Fibroblast of lung (primary cell): Measurements from ENCODE around the gene MS4A6E. TPM values are rescaled to one million over a fixed set of nuclear protein-coding genes. Genes with fewer than 3 reads are reported as not detected.

ENCODE experiments used
- DNase-seq, 2 donors: peaks; one replicate each; pipeline versions ENCODE4 v3.0.0 to v3.0.0-alpha.2; 2010; ENCODE audit warnings: low read depth in 2 of 2
- H2AFZ ChIP-seq: 2 replicates; pipeline ENCODE4 v1.5.1; 2012; ENCODE audit warnings: low read length, control low read depth, inconsistent platforms
- H3K27ac ChIP-seq: 2 replicates; pipeline ENCODE4 v1.5.1; 2011; ENCODE audit warnings: low read length, control low read depth; ENCODE audit not compliant: insufficient read depth
- H3K27me3 ChIP-seq: 2 replicates; pipeline ENCODE4 v1.5.1; 2011; ENCODE audit warnings: mild to moderate bottlenecking, low read length; ENCODE audit not compliant: control insufficient read depth, insufficient read depth
- H3K36me3 ChIP-seq: 2 replicates; pipeline ENCODE4 v1.5.1; 2011; ENCODE audit warnings: low read length; ENCODE audit not compliant: control insufficient read depth, insufficient read depth
- H3K4me1 ChIP-seq: 2 replicates; pipeline ENCODE4 v1.5.1; 2011; ENCODE audit warnings: low read length; ENCODE audit not compliant: control insufficient read depth, insufficient read depth; ENCODE audit errors: extremely low read depth
- H3K4me2 ChIP-seq: 2 replicates; pipeline ENCODE4 v1.5.1; 2011; ENCODE audit warnings: low read length, control low read depth; ENCODE audit not compliant: insufficient read depth; ENCODE audit errors: extremely low read depth
- H3K4me3 ChIP-seq, 4 experiments: fragments of 200-600 bp in 1 of 4; sonication (generic) in 1 of 4; replicated peaks in 1 of 4; 2 replicates each; pipeline ENCODE4 v1.5.1; 2011 to 2016; ENCODE audit warnings: low read length in 4 of 4, low read depth in 3 of 4, mild to moderate bottlenecking in 3 of 4, control low read depth in 2 of 4, inconsistent platforms in 1 of 4, mixed read lengths in 1 of 4; ENCODE audit not compliant: insufficient read depth in 1 of 4; ENCODE audit errors: control extremely low read depth in 1 of 4
- H3K79me2 ChIP-seq: 2 replicates; pipeline ENCODE4 v1.5.1; 2012; ENCODE audit warnings: mild to moderate bottlenecking, low read length, inconsistent platforms; ENCODE audit not compliant: control insufficient read depth, insufficient read depth
- H3K9ac ChIP-seq: 2 replicates; pipeline ENCODE4 v1.5.1; 2011; ENCODE audit warnings: mild to moderate bottlenecking, low read length, control low read depth; ENCODE audit not compliant: insufficient read depth
- H3K9me3 ChIP-seq: 2 replicates; pipeline ENCODE4 v1.5.1; 2012; ENCODE audit warnings: low read depth, low read length; ENCODE audit not compliant: control insufficient read depth, insufficient read depth
- H4K20me1 ChIP-seq: 2 replicates; pipeline ENCODE4 v1.5.1; 2011; ENCODE audit warnings: low read length; ENCODE audit not compliant: control insufficient read depth, insufficient read depth; ENCODE audit errors: extremely low read depth
- EZH2 ChIP-seq: IDR thresholded peaks from 2 replicates; pipeline ENCODE4 v1.5.1; 2012; ENCODE audit warnings: low read length, control low read depth, mild to moderate bottlenecking; ENCODE audit errors: missing control alignments
- polyA plus RNA-seq, 2 donors: library from polyadenylated mRNA; depleted of rRNA in 1 of 2; stranded (reverse) in 1 of 2; unstranded in 1 of 2; fragments of >200 nt; gene quantifications; 2 replicates each; pipeline ENCODE4 v1.2.1, GENCODE V29; 2011 to 2012; ENCODE audit warnings: missing spikeins in 1 of 2
- total RNA-seq: library from RNA; depleted of rRNA; stranded (reverse); fragments of >200 nt; gene quantifications from 2 replicates; pipeline ENCODE4 v1.2.1, GENCODE V29; 2014
- TF ChIP-seq, protein P1 (sequence below), 2 donors: IDR thresholded peaks in 1 of 2; conservative IDR thresholded peaks in 1 of 2; 1 replicate in 1 of 2; 2 replicates in 1 of 2; pipeline ENCODE4 v1.5.1; 2011 to 2012; ENCODE audit warnings: low read length in 2 of 2, control low read depth in 1 of 2, inconsistent platforms in 1 of 2, low read depth in 1 of 2, mild to moderate bottlenecking in 1 of 2

MS4A6E gene
- total and polyA plus RNA-seq, 2 donors (not counting 1 experiment from before 2014, with no cell fraction given), result not detected

DNA sequence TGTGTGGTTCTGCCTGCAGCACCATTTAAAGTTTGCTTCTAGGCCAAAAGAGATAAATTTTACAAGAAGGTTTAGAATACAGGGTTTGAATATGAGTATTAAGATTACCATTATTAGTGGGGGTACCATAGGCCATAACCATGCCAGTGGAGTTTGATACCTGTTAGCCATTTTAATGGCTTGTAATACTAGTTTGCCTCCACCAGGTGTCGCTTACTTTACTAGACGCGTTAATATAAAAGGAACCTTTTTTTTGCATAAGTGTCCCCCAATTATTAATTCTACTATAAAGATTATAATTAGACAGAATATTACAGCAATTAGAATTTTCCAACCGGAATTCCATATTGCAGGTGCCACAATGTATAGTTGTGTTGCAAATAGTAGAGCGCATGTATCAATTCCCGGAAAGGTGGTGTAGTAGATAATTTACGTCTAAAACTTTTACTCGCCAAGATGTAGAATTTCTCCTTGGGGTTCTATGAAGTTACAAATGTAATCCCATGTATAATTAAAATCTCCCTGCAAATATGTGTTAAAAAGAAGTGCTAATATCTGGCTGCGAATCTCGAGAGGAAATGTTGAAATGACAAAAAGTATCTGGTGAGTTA lies 16.1 kb downstream of the MS4A6E start:
- no peaks in the 10 kb centered on the region for H3K79me2 ChIP-seq
- H3K27ac ChIP-seq, result no peak overlapping the region
- DNase-seq, result peak in 1 of 2 donors; percentile 0
- H3K9ac ChIP-seq, result no peak overlapping the region
- H3K27me3 ChIP-seq, result no peaks in the 10 kb centered on the region
- no peak overlapping the region for H3K4me3 ChIP-seq
- no peak overlapping the region for H3K4me2 ChIP-seq
- no peaks in the 10 kb centered on the region for H3K9me3 ChIP-seq
- no peak for TF ChIP-seq EZH2
- TF ChIP-seq, protein P1, sequence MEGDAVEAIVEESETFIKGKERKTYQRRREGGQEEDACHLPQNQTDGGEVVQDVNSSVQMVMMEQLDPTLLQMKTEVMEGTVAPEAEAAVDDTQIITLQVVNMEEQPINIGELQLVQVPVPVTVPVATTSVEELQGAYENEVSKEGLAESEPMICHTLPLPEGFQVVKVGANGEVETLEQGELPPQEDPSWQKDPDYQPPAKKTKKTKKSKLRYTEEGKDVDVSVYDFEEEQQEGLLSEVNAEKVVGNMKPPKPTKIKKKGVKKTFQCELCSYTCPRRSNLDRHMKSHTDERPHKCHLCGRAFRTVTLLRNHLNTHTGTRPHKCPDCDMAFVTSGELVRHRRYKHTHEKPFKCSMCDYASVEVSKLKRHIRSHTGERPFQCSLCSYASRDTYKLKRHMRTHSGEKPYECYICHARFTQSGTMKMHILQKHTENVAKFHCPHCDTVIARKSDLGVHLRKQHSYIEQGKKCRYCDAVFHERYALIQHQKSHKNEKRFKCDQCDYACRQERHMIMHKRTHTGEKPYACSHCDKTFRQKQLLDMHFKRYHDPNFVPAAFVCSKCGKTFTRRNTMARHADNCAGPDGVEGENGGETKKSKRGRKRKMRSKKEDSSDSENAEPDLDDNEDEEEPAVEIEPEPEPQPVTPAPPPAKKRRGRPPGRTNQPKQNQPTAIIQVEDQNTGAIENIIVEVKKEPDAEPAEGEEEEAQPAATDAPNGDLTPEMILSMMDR (conservative IDR thresholded peaks at IDR 0.05 in 1 of 2, IDR thresholded peaks at IDR 0.05 in 1 of 2; ENCODE audit: low read depth in 1 of 2, low read length in 2 of 2), result peak; percentile 27 to 30
- no peaks in the 10 kb centered on the region for H3K4me1 ChIP-seq
- H4K20me1 ChIP-seq, result no peaks in the 10 kb centered on the region
- H2AFZ ChIP-seq, result no peak overlapping the region
- H3K36me3 ChIP-seq, result no peaks in the 10 kb centered on the region

DNA sequence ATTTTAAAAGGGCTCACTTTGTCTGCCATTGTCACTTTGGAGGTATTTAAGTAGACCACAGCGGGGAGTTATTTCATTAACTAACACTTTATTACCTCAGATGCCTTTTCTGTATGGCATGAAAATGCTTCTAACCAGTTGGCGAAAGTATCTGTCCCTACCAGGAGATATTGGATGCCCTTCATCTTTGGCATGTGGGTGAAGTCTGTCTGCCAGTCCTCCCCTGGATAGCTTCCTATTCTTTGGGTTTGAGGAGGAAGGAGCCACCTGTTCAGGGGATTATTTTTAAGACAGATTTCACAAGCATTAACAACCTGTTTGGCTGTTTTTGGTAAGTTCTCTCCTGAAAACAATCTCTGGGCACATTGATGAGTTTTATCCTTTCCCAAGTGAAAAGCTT lies 17.1 kb downstream of the MS4A6E start:
- Histone ChIP-seq H3K27ac (no peak overlapping the region), H3K4me3 (no peak overlapping the region), H3K9me3 (no peaks in the 10 kb centered on the region), H3K27me3 (no peaks in the 10 kb centered on the region), H3K79me2 (no peaks in the 10 kb centered on the region), H3K9ac (no peak overlapping the region), H3K4me2 (no peak overlapping the region), H3K4me1 (no peaks in the 10 kb centered on the region), H4K20me1 (no peaks in the 10 kb centered on the region), H2AFZ (no peak overlapping the region), H3K36me3 (no peaks in the 10 kb centered on the region)
- no peak for DNase-seq
- TF ChIP-seq, protein P1 (conservative IDR thresholded peaks at IDR 0.05 in 1 of 2, IDR thresholded peaks at IDR 0.05 in 1 of 2; ENCODE audit: low read depth in 1 of 2, low read length in 2 of 2), result no peak
- no peak for TF ChIP-seq EZH2

DNA sequence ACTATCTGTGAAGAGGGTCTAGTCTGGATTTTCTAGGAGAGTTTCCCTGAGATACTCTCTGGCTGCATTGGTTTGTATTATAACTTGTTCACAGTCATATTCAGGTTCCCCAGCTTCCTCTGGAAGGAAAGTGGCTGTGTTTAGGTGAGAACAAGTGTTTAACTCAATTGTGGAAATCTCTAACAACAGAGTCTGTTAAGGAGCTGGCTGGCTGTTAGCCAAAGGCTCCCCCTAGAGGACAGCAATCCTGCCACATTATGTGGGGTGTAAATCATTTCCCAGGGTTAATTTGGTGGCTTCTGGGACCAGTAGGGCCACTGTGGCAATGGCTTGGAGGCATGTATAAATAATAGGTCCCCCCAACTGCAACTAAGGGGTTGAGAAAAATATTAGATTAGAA lies 18.4 kb downstream of the MS4A6E start:
- DNase-seq, result no peak
- Histone ChIP-seq H3K27me3 (no peaks in the 10 kb centered on the region), H3K9me3 (no peaks in the 10 kb centered on the region), H3K4me3 (no peak overlapping the region), H3K4me1 (no peaks in the 10 kb centered on the region), H3K4me2 (no peak overlapping the region), H2AFZ (no peak overlapping the region), H3K36me3 (no peaks in the 10 kb centered on the region), H3K27ac (no peak overlapping the region), H4K20me1 (no peaks in the 10 kb centered on the region), H3K9ac (no peak overlapping the region), H3K79me2 (no peaks in the 10 kb centered on the region)
- TF ChIP-seq, protein P1 (conservative IDR thresholded peaks at IDR 0.05 in 1 of 2, IDR thresholded peaks at IDR 0.05 in 1 of 2; ENCODE audit: low read depth in 1 of 2, low read length in 2 of 2), result peak in 1 of 2 donors; percentile 4
- no peak for TF ChIP-seq EZH2
